HG02852 (cell line): Measurements from ENCODE around the gene SLC44A4.
"Not testable (repeated sequence)": the region's sequence is repeated elsewhere in the genome, so short reads cannot be mapped to it uniquely, and the experiment has no call there.

ENCODE experiments used
- ATAC-seq: cut with Tn5 transposase; IDR thresholded peaks from one replicate; pipeline ENCODE4 v1.9.1; 2021; ENCODE audit warnings: mild to moderate bottlenecking, moderate library complexity; ENCODE audit not compliant: unreplicated experiment

The SLC44A4 gene

GRCh38 chr6:31861150-31861549, 17.6 kb downstream of the SLC44A4 start:
- ATAC-seq = no peak

- ATAC-seq = no peak
Observed at GRCh38 chr6:31860349-31860748, 18.4 kb downstream of the SLC44A4 start.

DNA sequence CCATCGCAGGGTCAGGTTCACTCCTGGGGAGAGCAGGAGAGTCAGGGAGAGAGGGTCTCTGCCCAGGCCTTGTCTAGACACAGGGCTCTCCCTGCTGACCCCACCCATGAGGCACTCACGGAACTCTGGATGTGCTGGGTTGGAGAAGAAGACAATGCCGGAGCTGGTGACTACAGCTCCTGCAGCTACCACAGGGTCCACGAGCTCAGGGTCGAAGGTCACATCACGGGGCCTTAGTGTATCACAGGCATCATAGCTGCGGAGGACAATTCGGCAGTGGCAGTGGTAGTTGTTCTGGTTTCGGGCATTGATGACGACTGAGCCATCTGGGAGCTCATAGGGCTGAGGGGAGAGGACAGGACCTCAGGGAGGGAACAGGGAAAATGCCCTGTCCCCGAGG, 18.9 kb downstream of the SLC44A4 start:
- ATAC-seq = no peak

DNA sequence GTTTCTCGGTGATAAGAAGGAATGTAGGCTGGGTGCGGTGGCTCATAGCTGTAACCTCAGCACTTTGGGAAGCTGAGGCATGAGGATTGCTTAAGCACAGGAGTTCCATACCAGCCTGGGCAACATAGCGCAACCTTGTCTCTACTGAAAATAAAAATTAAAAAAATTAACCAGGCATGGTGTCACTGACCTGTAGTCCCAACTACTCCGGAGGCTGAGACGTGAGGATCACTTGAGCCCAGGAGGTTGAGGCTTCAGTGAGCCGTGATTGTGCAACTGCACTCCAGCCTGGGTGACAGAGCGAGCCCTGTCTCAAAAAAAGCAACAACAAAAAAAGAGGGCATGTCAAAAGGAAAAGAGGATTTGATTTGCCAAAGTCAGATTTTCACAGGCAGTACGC, 20.1 kb downstream of the SLC44A4 start:
- ATAC-seq = no peak

DNA sequence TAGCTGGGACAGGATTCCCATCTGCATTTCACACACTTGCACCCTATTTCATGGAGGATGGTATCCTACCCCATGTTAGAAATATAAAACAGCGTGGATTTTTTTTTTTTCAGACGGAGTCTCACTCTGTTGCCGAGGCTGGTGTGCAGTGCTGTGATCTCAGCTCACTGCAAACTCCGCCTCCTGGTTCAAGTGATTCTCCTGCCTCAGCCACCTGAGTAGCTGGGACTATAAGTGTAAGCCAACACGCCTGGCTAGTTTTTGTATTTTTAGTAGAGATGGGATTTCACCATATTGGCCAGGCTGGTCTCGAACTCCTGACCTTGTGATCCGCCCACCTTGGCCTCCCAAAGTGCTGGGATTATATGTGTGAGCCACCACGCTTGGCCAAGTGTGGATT, 21.0 kb downstream of the SLC44A4 start:
- ATAC-seq = not testable (repeated sequence)

DNA sequence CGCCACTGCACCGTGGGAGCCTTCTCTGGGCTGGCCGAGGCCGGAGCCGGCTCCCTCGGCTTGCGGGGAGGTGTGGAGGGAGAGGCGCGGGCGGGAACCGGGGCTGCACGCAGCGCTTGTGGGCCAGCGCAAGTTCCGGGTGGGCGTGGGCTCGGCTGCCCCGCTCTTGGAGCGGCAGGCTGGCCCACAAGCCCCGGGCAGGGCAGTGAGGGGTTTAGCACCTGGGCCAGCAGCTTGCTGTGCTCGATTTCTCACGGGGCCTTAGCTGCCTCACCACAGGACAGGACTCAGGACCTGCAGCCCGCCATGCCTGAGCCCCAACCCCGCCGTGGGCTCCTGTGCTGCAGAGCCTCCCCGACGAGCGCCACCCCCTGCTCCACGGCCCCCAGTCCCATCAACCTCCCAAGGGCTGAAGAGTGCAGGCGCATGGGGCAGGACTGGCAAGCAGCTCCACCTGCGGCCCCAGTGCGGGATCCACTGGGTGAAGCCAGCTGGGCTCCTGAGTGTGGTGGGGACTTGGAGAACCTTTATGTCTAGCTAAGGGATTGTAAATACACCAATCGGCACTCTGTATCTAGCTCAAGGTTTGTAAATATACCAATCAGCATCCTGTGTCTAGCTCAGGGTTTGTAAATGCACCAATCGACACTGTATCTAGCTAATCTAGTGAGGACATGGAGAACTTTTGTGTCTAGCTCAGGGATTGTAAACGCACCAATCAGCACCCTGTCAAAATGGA, 26.6 kb downstream of the SLC44A4 start:
- not testable (repeated sequence) for ATAC-seq

DNA sequence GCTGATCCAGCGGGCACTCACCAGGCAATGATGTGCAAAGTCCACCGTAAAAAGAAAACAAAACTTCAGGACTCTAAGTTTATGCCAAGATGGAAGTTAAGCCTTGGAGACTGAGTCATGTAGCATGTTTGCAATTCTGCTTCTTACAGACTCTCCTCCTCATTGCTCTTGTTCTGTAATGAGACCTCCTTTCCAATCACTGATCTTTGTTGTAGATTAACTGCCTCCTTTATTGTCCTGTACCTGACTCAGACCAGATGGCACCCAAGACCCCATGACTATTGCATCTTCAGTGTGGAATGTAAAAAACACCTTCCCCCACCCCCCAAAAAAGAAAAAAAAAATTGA, 27.3 kb downstream of the SLC44A4 start:
- no peak for ATAC-seq

DNA sequence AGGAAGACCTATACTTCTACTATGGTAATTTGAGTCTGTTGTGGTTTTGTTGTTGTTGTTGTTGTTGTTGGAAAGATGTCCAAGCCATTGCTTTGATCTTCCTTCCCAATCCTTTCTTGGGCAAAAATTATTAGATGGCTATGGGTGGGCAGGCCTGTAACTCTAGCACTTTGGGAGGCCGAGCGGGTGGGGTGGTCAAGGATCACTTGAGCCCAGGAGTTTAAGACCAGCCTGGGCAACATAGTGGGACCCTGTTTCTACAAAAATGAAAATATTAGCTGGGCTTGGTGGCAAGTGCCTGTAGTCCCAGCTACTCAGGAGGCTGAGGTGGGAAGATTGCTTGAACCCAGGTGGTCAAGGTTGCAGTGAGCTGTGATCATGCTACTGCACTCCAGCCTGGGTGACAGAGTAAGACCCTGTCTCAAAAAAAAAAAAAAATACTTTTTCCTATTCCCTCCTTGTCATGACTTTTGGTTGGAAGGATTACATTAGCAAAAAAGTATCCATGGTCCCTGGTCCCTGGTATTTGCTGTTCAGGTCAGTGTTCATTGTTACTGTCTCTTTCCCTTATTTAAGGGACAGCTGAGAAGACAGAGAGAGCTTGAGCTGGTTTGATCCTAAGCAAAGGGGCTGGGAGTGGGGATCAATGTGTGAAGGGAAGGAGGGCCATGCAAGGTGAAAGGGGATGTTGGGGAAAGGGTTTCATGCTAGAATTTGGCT, 27.9 kb downstream of the SLC44A4 start:
- ATAC-seq = no peak

DNA sequence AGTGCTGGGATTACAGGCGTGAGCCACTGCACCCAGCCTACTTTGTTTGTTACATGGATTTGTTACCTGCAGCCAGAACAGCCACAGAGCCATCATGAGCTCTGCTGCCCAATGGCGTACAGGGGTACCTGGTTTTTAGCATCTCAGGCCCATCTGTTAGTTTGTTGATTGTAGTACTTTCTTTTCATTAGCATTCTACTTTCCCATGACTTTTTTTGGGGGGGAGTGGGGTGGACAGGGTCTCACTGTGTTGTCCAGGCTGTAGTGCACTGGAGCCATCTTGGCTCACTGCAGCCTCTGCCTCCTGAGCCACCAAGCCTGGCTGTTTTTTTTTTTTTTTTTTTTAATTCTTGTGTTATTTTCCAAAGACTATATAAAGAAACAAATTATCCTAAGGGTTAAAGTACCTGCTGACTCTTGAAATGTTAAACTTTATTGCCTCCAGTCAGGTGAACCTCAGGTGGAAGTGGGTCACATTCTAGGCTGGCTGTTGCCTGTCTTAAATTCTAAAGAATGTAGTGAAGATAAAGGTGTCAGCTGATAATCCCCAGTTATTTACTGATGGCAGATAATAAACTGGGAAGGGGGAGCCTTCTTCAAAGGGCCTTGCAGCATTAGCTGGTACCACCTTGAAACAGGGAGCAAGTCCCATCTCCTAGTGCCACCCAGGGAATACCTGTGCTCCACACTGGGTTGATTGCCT, 31.4 kb downstream of the SLC44A4 start:
- no peak for ATAC-seq

GRCh38 chr6:31844507-31844906, 34.3 kb downstream of the SLC44A4 start:
- no peak for ATAC-seq

- ATAC-seq = no peak
Observed at GRCh38 chr6:31842053-31842452, 36.7 kb downstream of the SLC44A4 start.

DNA sequence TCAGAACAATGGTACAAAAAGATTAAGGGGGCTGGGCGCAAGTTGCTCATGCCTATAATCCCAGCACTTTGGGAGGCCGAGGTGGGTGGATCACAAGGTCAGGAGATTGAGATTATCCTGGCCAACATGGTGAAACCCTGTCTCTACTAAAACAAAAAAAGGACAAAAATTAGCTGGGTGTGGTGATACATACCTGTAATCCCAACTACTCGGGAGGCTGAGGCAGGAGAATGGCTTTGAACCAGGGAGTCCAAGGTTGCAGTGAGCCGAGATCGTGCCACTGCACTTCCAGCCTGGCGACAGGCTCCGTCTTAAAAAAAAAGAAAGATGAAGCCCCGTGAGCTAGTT, 39.0 kb downstream of the SLC44A4 start:
- ATAC-seq = not testable (repeated sequence)

DNA sequence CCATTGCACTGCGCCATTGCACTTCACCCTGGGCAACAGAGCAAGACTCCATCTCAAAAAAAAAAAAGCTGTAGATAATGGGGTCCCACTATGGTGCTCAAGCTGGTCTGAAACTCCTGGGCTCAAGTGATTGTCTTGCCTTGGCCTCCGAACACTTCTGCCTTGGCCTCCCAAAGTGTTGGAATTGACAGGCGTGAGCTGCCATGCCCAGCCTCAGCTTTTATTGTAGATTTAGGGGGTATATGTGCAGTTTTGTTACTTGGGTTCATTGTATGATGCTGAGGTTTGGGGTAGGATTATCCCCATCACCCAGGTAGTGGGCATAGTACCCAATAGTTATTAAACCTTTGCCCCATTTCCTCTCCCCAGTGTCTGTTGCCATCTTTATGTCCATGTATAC, 39.8 kb downstream of the SLC44A4 start:
- no peak for ATAC-seq

DNA sequence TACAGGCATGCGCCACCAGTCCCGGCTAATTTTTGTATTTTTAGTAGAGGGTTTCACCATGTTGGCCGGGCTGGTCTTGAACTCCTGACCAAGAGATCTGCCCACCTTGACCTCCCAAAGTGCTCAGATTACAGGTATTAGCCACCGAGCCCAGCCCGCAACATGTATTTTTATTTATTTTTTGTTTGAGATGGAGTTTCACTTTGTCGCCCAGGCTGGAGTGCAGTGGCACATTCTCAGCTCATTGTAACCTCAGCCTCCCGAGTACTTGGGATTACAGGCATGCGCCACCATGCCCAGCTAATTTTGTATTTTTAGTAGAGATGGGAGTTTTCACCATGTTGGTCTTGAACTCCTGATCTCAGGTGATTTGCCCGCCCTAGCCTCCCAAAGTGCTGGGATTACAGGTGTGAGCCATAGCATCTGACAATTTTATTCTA, 40.7 kb downstream of the SLC44A4 start:
- not testable (repeated sequence) for ATAC-seq

DNA sequence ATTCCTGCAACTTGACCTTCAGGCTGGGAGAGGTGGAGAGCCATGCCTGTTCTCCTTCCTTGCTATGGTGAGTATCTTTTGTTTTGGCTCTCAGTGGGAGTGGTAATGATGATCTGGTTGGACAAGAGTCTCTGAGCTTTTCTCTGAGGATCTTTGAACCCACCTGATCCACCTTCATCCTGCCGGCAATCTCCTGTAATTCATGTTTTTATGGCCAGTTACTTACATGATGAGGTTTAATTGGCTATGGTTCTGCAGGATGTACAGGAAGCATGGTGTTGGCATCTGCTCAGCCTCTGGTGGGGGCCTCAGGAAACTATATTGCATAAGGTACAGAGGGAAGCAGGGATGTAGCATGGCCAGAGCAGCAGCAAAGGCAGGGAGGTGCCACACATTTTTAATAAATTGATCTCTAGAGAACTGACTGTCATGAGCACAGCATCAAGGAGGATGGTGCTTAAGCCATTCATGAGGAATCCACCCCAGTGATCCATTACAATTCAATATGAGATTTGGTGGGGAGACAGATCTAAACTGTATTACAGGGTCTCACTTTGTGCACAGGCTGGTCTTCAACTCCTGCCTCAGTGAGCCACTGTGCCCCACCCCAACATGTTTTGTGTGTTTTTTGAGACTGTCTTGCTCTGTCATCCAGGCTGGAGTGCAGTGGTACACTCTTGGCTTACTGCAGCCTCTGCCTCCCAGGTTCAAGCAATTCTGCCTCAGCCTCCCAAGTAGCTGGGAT, 41.3 kb downstream of the SLC44A4 start:
- no peak for ATAC-seq

DNA sequence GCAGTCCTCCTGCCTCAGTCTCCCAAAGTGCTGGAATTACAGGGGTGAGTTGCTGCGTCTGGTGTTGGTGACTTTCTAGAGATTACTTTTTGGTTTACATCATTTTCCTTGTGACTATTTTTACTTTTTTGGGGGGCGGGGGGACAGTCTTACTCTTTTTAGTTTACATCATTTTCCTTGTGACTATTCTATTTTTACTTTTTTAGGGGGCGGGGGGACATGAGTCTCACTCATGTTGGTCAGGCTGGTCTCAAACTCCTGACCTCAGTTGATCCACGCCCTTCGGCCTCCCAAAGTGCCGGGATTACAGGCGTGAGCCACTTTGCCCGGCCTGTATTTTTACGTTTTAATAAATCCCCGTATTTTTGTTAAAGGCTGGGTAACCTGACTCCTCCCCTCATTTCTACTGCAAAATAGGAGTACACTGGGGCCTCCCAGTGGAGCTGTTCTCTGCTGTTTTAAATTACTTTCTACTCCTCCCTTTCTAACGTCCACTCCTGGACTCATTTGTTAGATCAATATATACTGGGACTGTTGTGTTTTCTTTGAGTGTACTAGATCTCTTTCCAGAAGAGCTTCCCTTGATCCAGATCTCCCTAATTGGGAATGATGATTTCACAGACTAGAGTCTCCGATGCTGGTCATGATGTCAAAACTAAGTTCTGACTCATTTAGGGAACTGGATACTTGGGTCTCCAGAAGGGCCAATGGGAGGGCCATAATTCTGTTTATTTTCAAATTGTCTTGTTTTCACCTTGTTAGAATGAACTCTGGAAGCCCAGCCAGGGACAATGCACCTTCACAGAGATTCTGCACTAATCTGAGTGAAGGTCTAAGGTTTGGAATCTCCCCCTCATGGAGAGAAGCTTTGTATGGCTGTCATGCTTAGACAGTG, 42.1 kb downstream of the SLC44A4 start:
- no peak for ATAC-seq

DNA sequence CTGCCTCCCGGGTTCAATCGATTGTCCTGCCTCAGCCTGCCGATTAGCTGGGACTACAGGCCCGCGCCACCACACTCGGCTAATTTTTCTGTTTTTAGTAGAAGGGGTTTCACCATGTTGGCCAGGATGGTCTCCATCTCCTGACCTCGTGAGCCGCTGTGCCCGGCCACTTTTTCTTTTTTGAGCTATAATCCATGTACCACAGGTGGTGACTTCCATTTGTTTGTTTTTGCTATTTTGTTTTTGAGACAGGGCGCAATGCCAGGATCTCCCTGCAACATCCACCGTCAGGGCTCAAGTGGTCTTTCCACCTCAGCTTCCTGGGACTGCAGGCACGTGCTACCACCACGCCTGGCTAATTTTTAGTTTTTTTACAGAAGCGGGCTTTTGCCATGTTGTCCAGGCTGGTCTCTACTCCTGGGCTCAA, 42.7 kb downstream of the SLC44A4 start:
- no peak for ATAC-seq

DNA sequence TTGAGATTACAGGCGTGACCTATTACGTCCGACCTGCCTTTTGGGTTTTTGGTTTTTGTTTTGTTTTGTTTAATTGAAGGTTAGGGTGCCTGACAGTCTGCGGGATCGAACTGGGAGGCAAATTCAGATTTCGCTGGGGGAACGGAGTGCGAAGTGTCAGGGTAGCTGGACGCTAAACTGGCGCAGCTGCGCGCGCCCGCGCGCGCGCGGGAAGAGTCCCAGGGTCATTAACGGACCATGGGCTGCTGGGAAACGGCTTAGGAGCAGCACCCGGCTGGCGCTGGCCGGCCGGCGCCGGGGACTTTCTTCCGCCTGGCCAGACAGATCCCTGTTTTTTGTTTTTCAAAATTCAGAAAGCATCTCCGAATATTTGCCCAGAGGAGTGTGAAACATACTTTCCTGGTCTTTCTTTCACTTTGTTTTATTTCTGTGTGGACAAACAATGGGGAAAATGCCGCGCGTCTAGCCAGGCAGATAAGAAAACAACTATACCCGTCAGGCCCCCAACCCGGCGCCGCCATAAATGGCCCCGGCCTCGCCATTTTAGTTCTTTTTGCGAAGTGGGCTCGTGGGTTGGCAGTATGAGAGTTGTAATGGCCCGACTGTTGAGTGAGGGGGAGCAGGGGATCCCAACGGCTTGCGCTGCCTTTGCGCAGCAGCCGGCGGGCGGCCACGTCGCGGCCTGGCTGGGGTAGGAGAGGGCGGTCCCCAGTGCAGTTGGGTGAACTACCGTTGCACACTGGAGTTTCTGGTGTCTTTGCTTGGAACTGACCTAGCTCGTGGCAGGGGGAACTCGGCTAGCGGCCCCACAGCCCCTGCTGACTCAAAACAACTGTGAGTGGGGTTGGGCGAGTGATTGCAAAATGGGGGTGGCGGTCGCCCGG, 44.2 kb downstream of the SLC44A4 start:
- no peak for ATAC-seq
